HG03095 (cell line): Measurements from ENCODE around the gene MATN3.

Experiments used
- ATAC-seq: cut with Tn5 transposase; IDR thresholded peaks from one replicate; pipeline ENCODE4 v1.9.1; 2021; ENCODE audit warnings: moderate library complexity; ENCODE audit not compliant: unreplicated experiment

Gene MATN3

DNA sequence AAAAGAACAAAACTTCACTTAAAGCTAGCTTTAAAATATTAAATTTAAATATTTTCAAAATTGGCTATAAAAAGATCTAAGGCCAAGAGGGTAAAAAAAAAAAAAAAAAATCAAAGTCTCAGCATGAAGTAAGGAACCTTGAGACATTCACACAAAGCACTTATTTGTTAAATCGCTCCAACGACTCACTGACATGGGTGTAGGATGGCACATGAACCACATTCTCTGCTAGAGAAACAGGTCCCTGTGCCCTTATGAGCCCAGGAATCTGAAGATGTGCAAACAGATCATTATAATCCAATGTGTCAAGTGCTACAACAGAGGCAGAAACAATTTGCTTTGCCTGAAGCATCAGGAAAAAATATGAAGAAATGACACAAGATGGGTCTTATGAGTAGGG, 25.2 kb upstream of the MATN3 start:
- ATAC-seq = no peak

DNA sequence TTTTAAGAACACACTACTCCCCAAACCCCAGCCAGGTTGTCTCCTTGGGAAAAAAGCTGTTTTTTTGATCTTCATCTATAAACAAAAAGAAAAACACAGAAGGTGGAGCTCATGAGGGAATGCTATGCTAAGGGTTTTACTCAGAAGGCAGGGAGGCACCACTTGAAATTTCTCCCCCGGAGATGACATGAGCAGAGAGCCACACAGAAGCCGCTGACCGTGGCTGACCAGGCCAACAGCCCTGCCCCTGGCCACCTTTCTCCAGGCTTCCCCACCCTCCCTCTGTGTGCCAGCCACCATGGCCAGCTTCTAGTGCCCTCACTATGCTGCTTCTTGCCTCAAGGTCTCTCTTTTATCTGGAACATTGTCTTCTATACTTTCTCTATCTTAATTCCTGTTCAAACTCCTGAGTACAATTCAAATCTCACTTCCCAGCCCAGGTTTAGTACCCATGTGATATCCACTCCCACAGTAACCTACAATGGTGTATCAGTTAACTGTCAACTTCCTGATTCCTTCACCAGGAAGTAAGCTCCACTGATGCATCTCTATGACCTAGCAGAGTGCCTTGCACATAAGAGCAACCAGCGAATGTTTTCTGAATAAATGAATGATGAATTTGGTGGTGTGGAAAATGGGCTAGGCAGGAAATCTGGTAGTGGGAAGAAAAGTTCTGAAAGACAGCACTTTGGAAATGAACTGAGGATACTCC, 23.6 kb upstream of the MATN3 start:
- no peak for ATAC-seq

DNA sequence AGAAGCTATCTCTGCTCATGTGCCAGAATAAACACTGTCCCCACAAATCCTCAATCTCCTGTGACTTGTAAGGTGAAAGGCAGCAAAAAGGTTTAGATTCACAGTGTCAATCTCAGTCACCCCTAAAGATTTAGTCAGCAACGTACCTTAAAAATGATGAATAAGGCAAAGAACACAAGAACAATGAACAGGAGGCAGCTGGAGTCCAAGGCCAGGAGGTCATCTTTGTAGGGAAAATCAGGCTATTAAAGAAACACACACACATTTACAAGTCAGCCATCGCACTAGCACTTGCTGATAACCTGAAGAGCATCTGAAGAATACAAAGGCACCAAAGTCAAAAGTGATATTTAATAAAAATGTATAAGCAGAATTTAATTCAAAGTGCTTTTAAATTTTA, 22.4 kb upstream of the MATN3 start:
- no peak for ATAC-seq

DNA sequence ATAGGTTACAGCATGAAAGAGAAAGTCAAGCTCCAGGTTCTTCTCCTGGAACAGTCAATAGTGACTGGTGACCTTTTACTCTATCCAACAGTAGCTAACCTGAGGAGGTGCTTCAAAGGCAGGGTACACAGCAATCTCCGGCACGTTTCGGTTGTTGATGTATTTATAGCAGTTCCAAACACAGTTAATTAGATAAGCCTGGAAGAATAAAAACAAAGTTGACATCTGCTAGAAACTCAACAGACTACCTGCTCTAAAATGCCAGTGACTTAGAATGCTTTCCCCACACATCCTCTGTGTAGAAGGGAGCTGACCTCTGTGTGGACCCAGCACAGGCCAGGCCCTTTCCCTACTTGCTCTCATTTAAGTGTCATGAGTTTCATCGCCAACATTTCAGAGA, 21.8 kb upstream of the MATN3 start:
- no peak for ATAC-seq

DNA sequence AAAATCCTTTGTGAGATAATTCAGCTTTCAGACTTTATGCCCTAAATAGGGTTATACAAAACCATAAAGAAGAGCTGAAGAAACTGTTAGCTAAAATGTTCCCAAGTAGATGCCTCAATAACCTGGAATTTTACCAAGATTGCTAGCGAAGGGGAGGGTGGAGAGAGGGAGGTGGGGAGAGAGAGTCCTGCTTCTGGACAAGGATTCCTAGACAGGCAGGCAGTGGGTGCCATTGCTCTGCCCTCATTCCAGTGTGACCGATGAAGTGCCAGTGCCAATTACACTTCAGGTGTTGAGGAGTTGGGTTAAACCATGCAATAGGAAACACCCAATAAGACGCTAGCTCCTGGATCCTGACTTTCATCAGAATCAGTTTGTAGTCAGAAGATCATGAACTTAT, 20.9 kb upstream of the MATN3 start:
- no peak for ATAC-seq

DNA sequence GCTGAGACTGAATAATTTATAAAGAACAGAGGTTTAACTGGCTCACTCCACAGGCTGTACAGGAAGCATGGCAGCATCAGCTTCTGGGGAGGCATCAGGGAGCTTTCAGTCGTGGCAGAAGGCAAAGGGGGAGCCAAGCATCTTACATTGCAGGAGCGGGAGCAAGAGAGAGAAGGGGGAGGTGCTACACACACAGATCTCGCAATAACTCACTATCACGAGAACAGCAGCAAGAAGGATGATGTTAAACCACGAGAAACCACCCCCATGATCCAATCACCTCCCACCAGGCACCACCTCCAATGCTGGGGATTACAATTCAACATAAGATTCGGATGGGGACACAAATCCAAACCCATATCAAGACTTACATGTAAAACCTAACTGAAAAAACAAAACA, 17.8 kb upstream of the MATN3 start:
- no peak for ATAC-seq

DNA sequence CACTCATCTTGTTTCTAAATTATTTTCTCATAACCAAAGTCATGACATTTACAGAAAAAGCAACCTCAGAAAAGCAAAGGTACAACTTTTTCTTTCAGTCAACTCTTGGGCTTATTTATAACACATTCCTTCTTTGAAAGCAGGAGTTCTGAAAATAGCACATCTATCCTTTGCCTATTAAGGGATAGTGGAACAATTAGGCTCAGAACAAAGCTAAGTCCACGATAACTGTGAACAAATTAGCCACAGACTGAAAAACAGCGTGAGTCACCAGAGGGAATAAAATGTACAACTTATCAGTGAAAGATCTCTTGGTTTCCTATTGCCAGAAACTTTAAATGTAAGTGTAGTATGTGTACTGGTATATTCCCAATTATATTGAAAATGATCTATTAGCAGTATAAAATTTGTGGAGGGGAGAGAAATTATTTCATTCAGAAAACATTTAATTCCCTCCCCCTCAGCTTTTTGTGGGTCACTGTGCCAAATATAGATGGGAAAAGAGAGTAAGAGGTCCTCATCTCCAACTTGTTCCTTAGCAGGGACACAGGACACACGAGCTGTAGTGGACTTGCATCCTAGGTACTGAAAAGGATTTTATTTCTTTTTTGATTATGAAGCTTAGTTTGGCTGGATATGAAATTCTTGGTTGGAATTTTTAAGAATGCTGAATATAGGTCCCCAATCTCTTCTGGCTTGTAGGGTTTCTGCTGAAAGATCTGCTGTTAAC, 15.4 kb upstream of the MATN3 start:
- no peak for ATAC-seq

DNA sequence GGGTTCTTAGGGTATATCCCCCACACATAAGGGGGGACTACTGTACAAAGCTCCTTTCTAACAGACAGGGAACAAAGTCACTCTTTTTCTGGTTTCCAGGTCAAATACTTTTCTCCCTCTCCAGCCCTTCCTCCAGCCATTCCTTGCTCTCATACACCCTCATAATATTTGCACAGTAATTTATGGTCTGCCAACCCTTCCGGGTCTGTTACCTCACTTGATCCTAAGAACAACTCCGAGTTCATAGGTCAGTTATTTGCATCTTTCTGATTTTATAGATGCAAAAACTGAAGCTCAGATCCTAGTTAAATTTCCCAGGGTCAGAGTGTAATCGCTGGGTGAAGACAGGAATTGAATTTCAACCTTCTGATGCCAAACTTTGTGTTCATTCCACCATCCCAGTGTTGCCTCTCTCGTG, 14.8 kb upstream of the MATN3 start:
- no peak for ATAC-seq

DNA sequence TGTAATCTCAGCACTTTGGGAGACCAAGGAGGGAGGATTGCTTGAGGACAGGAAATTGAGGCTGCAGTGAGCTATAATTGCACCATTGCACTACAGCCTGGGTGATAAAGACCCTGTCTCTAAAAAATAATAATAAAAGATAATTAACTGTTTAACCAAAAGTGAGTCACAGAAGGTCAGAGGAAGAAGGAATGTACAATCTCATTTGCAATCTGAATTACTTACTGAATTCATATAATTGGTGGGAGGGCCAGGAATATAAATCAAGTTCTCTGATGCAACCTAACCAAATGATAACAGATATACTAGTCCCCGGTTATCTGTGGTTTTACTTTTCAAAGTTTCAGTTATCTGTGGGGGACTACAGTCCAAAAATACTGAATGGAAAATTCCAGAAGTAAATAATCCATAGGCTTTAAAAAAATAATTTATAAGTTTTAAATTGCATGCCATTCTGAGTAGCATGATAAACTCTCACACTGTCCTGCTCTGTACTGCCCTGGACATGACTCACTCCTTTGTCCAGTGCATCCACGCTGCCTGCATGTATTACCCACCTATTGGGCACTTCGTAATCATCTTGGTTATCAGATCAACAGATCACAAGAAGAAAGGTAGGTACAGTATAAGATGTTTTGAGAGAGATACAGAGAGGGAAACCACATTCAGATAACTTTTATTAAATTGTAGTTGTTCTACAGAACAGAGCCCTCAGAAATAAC, 12.8 kb upstream of the MATN3 start:
- no peak for ATAC-seq

DNA sequence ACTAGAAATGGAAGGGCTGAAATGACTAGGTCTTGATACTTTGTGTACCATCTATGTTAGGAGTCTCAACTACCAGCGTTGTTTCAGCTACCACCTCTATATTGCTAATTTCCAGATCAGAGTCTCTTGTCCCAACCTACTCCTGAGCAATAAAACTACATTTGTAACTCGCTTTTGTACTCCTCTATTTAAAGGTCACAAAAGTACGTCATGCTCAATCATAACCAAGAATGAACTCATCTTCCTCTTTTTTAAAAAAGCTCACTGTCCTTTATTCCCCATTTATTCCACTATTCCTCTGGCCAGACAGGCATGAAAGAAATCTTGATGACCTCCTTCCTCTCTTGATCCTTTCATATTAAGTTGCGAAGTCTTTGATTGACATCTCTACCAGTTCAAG, 11.2 kb upstream of the MATN3 start:
- ATAC-seq = no peak

DNA sequence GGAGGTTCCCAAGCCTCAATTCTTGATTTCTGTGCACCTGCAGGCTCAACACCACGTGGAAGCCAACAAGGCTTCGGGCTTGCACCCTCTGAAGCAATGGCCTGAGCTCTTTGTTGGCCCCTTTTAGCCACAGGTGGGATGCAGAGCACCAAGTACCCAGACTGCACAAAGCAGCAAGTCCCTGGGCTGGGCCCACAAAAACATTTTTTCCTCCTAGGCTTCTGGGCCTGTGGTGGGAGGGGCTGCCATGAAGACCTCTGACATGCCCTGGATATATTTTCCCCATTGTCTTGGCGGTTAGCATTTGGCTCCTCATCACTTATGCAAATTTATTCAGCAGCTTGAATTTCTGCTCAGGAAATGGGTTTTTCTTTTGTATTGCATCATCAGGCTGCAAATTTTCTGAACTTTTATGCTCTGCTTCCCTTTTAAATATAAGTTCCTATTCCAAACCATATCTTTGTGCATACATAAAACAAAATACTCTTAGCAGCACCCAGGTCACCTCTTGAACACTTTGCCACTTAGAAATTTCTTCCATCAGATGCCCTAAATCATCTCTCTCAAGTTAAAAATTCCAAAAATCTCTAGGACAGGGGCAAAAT, 9.0 kb upstream of the MATN3 start:
- ATAC-seq = no peak

DNA sequence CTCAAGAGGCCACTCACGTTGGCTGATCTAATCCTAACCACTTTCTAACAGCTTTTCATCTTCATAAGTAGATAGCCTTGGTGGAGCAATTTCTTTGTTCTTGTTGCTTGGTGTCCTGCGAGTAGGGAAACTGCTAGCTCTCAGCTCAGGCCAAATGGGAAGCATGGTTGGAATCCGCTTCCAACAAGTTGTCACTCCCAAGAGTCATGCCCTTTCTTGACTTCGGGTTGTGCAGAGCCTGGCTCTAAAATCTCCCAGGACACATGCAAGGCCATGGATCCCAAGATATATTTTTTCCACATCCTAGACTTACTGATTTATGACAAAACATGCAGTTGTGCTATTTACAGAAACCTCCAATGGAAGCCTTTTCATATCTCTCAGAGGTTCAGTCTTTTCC, 7.3 kb upstream of the MATN3 start:
- ATAC-seq = no peak

DNA sequence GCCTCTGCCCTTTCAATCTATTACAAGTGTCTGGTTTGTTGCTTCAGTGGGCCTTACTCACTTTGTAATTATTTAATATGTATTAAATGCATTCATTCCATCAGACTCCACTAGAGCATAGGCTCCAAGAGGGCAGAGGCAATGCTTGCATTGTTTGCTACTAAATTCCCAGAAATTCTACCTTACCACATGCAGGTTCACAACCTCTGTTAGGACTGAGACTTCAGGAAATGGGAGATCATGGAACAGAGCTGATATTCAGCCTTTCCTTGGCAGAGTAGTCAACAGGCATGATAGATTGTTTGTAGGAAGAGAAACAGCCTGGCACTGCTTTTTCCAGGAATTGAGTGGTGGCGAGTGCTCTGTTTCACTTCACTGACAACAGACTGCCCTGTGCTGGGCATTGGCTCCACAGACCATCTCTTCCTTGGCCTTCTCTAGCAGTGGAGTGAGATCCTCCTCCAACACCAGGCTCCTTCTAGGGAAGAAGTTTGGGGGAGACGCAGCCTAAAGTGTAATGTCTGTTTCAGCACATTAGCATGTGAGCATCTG, 6.2 kb upstream of the MATN3 start:
- ATAC-seq = no peak

DNA sequence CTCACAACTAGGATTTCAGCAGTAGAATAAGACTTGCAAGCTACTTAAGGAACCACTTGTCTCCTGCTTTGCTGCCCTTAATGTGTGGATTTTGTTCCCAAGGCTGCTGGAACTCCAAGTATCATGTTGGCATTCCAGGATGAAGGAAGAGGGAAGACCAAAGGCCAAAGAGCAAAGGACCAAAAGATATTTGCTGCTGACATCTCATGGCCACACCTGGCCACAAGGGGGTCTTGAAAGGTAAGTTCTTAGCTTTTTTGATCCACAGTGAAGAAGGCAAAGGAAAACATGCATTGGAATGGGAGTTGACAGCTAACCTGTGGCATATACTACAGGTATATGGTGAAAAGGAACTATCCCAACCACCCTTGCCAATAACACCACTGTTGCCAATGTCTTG, 3.9 kb upstream of the MATN3 start:
- no peak for ATAC-seq

DNA sequence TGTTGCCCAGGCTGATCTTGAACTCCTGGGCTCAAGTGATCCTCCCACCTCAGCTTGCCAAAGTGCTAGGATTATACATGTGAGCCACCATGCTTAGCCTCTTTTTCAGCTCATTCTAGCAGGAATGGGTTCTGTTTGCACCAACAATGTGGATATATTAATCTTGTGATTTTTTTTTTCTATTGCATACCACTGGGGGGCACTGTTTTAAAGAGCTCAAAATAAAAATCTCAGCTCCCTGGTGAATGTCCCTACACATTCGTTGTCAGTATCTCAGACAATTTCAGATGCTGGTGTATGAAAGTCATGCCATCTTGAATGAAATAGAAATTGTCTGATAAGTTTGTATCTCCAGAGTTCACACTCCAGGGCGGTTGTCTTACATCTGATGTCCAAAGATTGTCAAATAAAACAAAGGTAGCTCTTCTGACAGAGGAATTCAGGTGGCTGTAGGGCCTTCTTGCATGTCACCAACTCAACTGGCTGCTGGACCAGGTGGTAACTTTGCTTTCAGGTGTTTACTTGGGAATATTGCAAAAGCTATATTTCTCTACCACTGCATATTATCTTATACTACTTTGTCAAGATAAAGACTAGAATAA, 3.1 kb upstream of the MATN3 start:
- ATAC-seq = no peak

DNA sequence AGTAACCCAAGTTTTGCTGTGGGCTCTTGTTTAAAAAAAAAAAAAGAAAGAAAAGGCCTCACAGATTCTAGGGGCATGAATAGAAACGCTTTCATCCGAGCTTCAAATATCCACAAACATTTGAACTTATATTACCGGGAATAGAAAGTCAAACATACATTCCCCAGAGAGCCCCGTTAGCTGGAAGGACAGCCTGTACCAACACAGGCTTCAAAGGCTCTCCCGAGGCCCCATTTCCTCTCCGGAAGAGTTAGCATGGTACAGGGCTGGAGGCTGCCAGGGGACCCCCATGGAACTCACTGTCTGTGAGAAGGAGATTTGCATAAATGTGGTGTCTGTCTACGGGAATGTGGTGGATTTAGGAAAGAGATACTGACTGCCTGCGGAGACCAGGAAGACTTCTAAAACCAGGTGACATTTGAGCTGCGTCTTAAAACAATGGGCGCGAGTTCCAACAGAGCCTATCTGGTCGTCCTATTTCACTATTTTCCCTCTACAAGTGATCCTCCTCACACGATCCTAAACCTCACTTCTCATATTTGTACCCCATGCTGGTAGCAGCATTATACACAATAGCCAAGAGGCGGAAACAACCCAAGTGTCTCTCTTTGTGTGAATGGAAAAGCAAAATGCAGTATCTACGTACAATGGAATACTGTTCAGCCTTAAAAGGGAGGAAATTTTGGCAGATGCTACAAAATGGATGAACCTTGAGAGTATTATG, 820 bp upstream of the MATN3 start:
- ATAC-seq = no peak

DNA sequence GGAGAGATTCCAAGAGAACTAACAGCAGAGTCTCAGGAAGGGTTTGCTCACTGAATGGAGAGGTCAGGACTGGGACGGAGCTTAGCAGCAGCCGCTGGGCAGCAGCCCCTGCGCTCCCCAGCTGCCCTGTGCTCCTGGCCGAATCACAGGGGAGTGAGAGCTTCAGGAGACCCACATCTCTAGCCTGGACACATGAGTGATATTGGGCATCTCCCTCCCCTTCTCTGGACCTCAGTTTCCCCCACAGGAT, 511 bp downstream of the MATN3 start:
- ATAC-seq = no peak

DNA sequence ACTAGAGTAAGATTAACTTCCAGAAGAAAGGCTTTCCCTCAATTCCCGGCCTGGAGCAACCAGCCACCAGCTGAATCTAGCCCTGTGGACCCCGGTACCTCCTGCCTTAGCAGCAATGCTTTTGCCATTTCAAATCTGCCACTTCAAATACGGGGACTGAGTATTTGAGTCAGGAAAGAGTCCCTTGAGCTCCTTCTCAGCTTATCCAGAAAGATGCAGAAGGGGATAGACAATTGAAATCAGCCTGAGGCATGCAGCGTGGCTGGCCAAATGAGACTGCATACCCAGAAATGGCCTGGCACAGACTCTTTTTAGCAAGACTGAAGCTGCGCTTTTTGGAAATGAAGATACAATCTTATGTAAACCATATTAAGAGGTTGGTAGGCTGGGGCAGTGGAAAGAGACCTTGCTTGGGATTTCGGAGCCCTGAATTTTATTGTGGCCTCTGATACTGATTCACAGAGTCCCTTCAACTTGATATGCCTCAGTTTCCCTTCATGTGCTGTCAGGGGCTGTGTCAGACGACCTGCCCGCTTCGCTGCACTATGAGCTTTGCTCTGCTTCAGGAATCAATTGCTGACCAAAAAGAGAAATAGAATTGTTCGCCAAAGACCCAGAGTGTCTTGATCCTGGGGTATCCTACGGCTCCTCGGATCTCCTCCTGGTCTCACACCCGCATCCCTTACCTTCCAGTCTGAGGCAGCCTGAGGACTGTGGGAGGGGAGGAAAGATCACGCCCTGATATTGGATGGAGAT, 1.0 kb downstream of the MATN3 start:
- no peak for ATAC-seq

DNA sequence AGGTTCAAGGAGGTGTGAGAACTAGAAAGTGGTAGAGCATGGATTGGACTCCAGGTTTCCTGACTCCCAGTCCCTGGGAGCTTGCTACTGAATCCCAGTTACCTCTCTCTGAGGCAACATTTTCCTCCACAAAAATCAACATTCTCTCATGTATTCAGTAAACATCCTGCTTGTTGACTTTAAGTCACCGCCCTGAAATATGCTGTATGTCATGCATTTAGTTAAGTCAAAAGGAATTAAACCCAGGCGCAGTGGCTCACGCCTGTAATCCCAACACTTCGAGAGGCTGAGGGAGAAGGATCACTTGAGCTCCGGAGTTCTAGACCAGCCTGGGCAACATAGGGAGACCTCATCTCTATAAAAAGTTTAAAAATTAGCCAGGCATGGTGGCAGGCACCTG, 3.8 kb downstream of the MATN3 start:
- ATAC-seq = no peak

DNA sequence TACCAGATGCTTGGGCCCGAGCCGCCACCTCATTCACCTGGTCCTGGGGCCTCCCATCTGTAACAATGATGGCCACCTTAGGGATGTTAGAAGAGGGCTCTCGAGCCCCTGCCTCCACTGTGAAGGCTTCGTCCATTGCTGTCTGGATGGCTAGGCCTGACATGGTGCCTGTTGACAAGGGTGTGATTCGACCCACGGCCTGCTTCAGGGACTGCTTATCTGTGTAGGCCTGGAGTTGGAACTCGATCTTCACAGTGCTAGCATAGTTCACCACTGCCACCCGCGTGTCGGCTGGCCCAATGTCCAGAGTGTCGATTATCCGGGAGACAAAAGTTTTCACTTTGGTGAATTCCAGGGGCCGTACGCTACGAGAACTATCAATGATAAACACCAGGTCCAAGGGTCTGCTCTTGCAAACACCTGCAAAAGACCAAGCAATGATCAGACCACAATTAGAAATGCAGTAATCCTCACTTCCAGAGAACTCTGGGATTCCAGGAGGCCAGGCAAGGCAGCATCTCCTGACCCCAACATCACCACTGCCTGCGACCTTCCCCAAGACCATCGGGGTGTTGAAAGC, 6.5 kb downstream of the MATN3 start:
- no peak for ATAC-seq
